Transverse colon (tissue), 4 donors: Measurements from ENCODE around the gene MAL. TPM values are rescaled to one million over a fixed set of nuclear protein-coding genes. Genes with fewer than 3 reads are reported as not detected.

Experiments used
- DNase-seq: peaks from one replicate; pipeline ENCODE4 v3.0.0-alpha.2; 2019
- H3K27ac ChIP-seq, 4 donors: fragments of 200-600 bp; sonication (generic); 2 replicates each; pipeline ENCODE4 v1.5.1; 2016 to 2018; ENCODE audit warnings: inconsistent platforms in 4 of 4
- H3K27me3 ChIP-seq: fragments of 200-600 bp; sonication (generic); 2 replicates; pipeline ENCODE4 v1.5.1; 2017; ENCODE audit warnings: inconsistent platforms
- H3K36me3 ChIP-seq, 4 donors: fragments of 200-600 bp; sonication (generic); 2 replicates each; pipeline ENCODE4 v1.5.1; 2017 to 2019; ENCODE audit warnings: inconsistent platforms in 4 of 4
- H3K4me1 ChIP-seq, 4 donors: fragments of 200-600 bp; sonication (generic); 2 replicates each; pipeline ENCODE4 v1.5.1; 2017 to 2020; ENCODE audit warnings: inconsistent platforms in 4 of 4
- H3K4me3 ChIP-seq, 4 donors: fragments of 200-600 bp; sonication (generic); 1 replicate in 1 of 4; 2 replicates in 3 of 4; pipeline versions ENCODE4 v1.5.1 to v1.6.1; 2017 to 2019; ENCODE audit warnings: inconsistent platforms in 4 of 4
- H3K9me3 ChIP-seq, 2 donors: fragments of 200-600 bp; sonication (generic); 2 replicates each; pipeline ENCODE4 v1.5.1; 2017 to 2019; ENCODE audit warnings: inconsistent platforms in 2 of 2
- CTCF ChIP-seq, 5 experiments: fragments of 200-600 bp in 3 of 5; fragments of 450-650 bp in 2 of 5; sonication (generic) in 3 of 5; IDR thresholded peaks; 1 replicate in 2 of 5; 2 replicates in 3 of 5; pipeline ENCODE4 v1.5.1; 2016 to 2017; ENCODE audit warnings: antibody characterized with exemption in 5 of 5, inconsistent platforms in 3 of 5, mild to moderate bottlenecking in 2 of 5, moderate library complexity in 1 of 5
- EP300 ChIP-seq: sonication (generic); formaldehyde crosslinking; IDR thresholded peaks from one replicate; pipeline ENCODE4 v1.6.1; 2017; ENCODE audit warnings: antibody characterized with exemption, low read depth
- POLR2A ChIP-seq: fragments of 450-650 bp; IDR thresholded peaks from one replicate; pipeline ENCODE4 v1.6.1; 2016; ENCODE audit warnings: antibody characterized with exemption, mild to moderate bottlenecking, moderate library complexity
- POLR2AphosphoS5 ChIP-seq, 3 donors: sonication (generic); formaldehyde crosslinking; IDR thresholded peaks; one replicate each; pipeline ENCODE4 v1.6.1; 2016; ENCODE audit warnings: antibody characterized with exemption in 3 of 3
- WGBS, 2 donors: methylation state at CpG; one replicate each; pipeline ENCODE4 v1.1.5; 2018; ENCODE audit warnings: low coverage in 1 of 2; 5-methylcytosine and 5-hydroxymethylcytosine counted together
- in situ Hi-C, 4 donors: fragments of 200-750 bp; cut with MboI; loops; one replicate each; pipeline versions ENCODE4 v1.15.0 to v1.15.1; 2017; ENCODE audit warnings: low sequenced_read_pairs in 3 of 4, low pct_ligation_motif_present in 1 of 4, low pct_unique_long_range_greater_than_20kb in 1 of 4
- intact Hi-C: fragments of 100-400 bp; cut with DNase I; formaldehyde crosslinking; loops from one replicate; pipeline ENCODE4 v1.15.1; 2023; ENCODE audit warnings: low total_unique reads
- total RNA-seq, 4 donors: library from RNA; depleted of rRNA; stranded (reverse); fragments of >200 nt; gene quantifications; one replicate each; pipeline ENCODE4 v1.1.0, GENCODE V29; 2016

MAL gene
- total RNA-seq, 4 donors from 2014 or later, result 3.7 to 14.3 (median 5.1) TPM

GRCh38 chr2:95012881-95013550 lies 12.5 kb upstream of the MAL start:
- no peak overlapping the region for H3K4me3 ChIP-seq
- H3K27ac ChIP-seq, result no peak overlapping the region
- intact Hi-C loops, result no loop called here
- TF ChIP-seq CTCF (IDR thresholded peaks at IDR 0.05), result no peak
- TF ChIP-seq EP300, result no peak
- no peak for TF ChIP-seq POLR2AphosphoS5 (IDR thresholded peaks at IDR 0.05)
- TF ChIP-seq POLR2A, result no peak
- whole genome bisulfite sequencing, 2 donors, result 75 to 89% methylated on average over 3 to 10 of the region's 10 CpGs
- no peaks in the 10 kb centered on the region for H3K4me1 ChIP-seq
- H3K9me3 ChIP-seq, result no peaks in the 10 kb centered on the region
- no peaks in the 10 kb centered on the region for H3K36me3 ChIP-seq
- H3K27me3 ChIP-seq, result no peaks in the 10 kb centered on the region
- in situ Hi-C loops, result no loop called here
- DNase-seq, result no peak

- H3K27ac ChIP-seq, result no peak overlapping the region
- in situ Hi-C loops, result no loop called here
- no peak overlapping the region for H3K4me3 ChIP-seq
- TF ChIP-seq EP300 (no peak), POLR2AphosphoS5 (IDR thresholded peaks at IDR 0.05) (no peak), CTCF (IDR thresholded peaks at IDR 0.05) (no peak), POLR2A (no peak)
- no peaks in the 10 kb centered on the region for H3K4me1 ChIP-seq
- no peaks in the 10 kb centered on the region for H3K27me3 ChIP-seq
- no peaks in the 10 kb centered on the region for H3K36me3 ChIP-seq
- DNase-seq, result no peak
- WGBS, 2 donors, result 76% methylated on average over 6 of the region's 6 CpGs; no CpG with 5 or more reads in 1 of the 2 donors
- H3K9me3 ChIP-seq, result no peaks in the 10 kb centered on the region
- intact Hi-C loops, result no loop called here
Observed at GRCh38 chr2:95013726-95014125, 11.8 kb upstream of the MAL start.

GRCh38 chr2:95014126-95014708 lies 11.3 kb upstream of the MAL start:
- H3K4me3 ChIP-seq, result no peak overlapping the region
- no peaks in the 10 kb centered on the region for H3K4me1 ChIP-seq
- H3K27me3 ChIP-seq, result no peaks in the 10 kb centered on the region
- 46 to 71% methylated on average over 4 to 10 of the region's 10 CpGs for WGBS, 2 donors
- in situ Hi-C loops (no loop called here), intact Hi-C loops (no loop called here)
- no peaks in the 10 kb centered on the region for H3K9me3 ChIP-seq
- no peak overlapping the region for H3K27ac ChIP-seq
- H3K36me3 ChIP-seq, result no peaks in the 10 kb centered on the region
- TF ChIP-seq CTCF (IDR thresholded peaks at IDR 0.05) (no peak), EP300 (no peak), POLR2A (no peak), POLR2AphosphoS5 (IDR thresholded peaks at IDR 0.05) (no peak)
- no peak for DNase-seq

GRCh38 chr2:95015261-95015912 lies 10.1 kb upstream of the MAL start:
- WGBS, 2 donors, result 64 to 72% methylated on average over 7 to 15 of the region's 15 CpGs
- intact Hi-C loops (no loop called here), in situ Hi-C loops (no loop called here)
- no peak overlapping the region for H3K27ac ChIP-seq
- TF ChIP-seq EP300, result no peak
- no peak for TF ChIP-seq CTCF (IDR thresholded peaks at IDR 0.05)
- no peak for DNase-seq
- H3K27me3 ChIP-seq, result no peaks in the 10 kb centered on the region
- no peaks in the 10 kb centered on the region for H3K9me3 ChIP-seq
- no peaks in the 10 kb centered on the region for H3K4me1 ChIP-seq
- H3K36me3 ChIP-seq, result no peaks in the 10 kb centered on the region
- no peak overlapping the region for H3K4me3 ChIP-seq
